CD4-positive, alpha-beta T cell treated with Interleukin-6 at 100 ng/mL for 8 hours (primary cell): Measurements from ENCODE around the gene SPANXC.
"Not testable (repeated sequence)": the region's sequence is repeated elsewhere in the genome, so short reads cannot be mapped to it uniquely, and the experiment has no call there.

Experiments
- DNase-seq: peaks from one replicate; pipeline ENCODE4 v3.0.0-alpha.2; 2020; ENCODE audit warnings: mixed read lengths, low spot score

SPANXC gene

DNA sequence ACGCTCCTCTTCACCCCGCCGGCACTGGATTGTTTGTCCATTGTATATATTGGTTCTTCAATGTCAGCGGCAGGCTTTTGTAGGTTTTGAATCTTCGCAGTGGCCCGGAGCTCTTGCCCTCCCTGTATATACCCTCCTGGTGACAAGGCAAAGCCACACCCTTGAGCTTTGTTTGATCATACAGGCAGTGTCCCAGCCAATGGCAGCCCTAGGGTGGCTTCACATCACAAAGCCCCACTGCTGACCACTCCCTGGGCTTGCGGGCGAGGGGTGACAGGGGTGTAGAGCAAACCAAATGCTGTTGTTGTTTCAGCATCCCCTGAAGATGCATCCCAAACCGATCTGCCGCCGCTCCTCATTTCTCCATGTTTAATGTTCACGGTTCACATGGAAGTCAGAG is at the start of gene SPANXC:
SPANXC (minus strand) TSS at position 101 of the 400 bp plus-strand sequence; CDS start at position 41, 60 bp downstream.
- DNase-seq, result not testable (repeated sequence)

GRCh38 chrX:141279476-141279875 is 37.2 kb upstream of the SPANXC start:
- DNase-seq, result no peak

DNA sequence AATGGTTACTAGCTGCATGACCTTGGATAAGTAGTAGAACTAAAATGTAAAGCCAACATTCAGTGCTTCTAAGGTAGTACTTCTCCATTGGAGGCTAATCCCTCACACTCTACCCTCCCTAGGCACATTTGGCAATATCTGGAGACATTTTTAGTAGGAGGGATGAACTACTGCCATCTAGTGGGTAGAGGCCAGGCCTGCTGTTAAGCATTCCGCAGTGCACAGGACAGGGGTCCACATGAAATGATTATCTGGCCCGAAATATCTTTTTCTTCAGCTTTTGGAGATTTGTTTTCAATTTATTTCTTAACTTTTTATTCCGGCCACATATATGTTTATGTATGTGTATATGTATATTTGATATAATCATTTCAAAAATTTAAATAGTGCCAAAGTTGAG is 36.0 kb upstream of the SPANXC start:
- no peak for DNase-seq

DNA sequence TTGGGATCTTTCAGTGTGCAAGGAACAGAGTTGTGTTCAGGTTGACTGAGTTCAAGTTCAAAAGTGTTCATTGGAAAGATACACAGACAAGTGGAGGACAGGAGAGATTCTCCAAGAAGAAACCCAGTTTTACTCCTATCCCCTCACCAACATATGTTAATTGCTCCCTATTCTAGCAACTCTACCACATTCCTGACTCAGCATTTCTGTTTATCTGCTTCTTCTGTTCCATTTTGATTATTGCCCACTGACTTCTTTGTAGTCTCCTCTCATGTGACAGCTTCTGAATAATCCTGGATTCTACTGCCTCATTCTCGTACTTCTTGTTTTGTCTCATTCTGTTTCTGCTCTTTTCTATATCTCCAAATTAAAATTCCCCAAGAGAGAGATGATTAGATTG is 15.8 kb upstream of the SPANXC start:
- DNase-seq, result no peak

DNA sequence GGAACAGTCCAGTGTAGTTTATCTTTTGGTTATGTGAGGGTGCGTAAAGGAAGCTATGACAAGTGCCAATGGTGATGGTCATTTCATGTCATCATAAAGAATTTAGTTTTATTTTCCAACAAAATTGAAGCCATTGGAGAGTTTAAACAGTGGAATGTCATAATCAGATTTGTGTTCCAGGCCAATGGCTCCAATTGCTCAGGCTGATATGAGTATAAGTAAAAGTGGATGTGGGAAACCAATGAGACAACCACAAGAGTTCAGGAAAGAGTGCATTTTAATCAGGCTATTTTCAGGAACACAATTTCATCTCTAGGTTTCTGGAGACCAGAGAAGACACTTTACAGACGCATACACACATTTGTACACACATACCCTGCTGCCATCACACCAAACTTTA is 20.7 kb downstream of the SPANXC start:
- no peak for DNase-seq

DNA sequence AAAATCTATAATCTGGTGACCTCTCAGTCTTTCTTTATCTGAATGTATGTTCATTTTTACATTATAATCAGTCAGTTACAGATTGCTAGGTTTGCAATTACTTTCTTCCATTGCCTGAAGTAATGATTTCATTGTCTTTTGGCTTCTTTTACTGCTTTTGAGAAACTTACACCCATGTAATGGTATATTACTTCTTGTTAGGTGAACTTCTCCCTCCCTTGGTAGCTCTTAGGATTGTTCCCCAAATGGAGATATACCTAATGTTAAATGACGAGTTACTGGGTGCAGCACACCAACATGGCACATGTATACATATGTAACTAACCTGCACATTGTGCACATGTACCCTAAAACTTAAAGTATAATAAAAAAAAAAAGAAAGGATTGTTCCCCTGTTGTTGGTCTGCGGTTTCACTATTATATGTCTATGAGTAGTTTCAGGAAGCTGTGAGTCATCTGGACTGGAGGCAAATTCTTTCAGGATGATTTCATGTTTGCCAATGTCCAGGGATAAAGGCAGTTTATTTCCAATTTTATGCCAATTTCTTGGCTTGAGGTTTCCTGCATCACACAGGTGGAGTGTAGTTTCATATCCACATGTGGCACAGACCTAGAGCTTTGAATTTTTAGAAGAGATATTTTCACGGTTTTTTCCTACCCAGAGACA is 21.8 kb downstream of the SPANXC start:
- no peak for DNase-seq

DNA sequence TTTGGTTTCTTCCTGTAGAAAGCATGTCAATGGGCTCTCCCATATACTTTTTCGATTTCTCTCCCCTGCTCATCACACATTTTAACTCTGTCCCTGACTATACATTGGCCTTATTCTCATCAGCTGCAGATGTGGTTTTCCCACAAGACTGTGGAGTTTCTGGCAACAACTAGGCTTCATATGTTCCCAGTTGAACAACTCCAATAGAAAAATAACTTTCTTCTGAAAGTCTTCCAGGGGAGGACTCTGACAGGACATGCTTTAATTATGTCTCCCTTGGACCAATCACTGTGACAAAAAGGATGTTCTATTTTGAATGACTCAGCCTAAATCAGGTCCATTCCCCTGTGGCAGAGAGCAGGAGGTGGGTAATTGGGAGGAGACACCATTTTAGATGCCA is 28.1 kb downstream of the SPANXC start:
- no peak for DNase-seq

DNA sequence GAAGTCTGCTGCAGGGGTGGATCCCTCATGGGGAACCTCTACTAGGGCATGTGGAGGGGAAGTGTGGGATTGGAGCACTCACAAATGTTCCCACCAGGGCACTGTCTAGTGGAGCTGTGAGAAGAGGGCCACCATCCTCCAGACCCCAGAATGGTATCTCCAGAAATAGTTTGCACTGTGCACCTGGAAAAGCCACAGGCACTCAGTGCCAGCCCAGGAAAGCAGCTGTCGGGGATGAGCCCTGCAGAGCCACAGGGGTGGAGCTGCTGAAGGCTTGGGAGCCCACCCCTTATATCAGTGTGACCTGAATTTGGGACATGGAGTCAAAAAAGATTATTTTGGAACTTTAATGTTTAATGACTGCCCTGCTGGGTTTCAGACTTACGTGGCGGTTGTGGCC is 40.4 kb downstream of the SPANXC start:
- no peak for DNase-seq
